ENCODE data around the gene POP7.

- TF ChIP-seq CTCF (IDR thresholded peaks at IDR 0.05) (no peak), POLR2A (IDR thresholded peaks at IDR 0.05) (no peak)
These were observed 31.4 kb upstream of the POP7 start for GRCh38 chr7:100674411-100675104.
